ENCODE results near the gene RAB11FIP4. TPM values are rescaled to one million over a fixed set of nuclear protein-coding genes. Genes with fewer than 3 reads are reported as not detected.

The RAB11FIP4 gene
- total and polyA plus RNA-seq, 10 of the 15 experiments (the other 5 are each of a cell fraction or from before 2014, with no cell fraction given), result 1.4 to 27.0 (median 17.6) TPM

DNA sequence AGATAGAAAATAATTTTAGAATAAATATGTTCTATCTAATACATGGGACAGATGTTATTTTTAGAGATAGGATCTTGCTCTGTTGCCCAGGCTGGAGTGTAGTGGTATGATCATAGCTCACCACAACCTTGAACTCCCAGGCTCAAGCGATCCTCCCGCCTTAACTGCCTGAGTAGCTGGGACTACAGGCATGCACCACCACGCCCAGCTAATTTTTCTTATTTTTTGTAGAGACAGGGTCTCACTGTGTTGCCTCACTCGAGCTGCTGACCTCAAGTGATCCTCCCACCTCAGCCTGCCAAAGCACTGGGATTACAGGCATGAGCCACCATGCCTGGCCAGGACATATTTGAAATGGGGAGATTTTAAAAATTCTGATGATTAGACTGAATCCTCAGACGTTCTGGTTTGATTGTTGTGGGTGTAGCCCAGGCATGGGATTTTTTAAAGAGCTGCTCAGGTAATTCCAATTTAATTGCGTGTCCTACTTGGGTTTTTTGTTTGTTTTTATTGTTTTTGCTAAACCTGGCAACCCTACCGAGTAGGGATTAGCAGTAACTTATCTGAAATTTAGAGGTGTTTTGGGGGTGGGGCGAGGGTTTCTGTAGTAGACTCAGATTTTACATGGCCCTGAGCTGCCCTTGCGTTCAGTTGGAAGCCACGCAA, 142.9 kb downstream of the RAB11FIP4 start:
- in situ Hi-C loops (cut with MboI), result loop anchor here (10.0 kb wide), 1 partner anchor 310 kb away; no protein-coding TSS in a partner anchor
- POLR2A ChIA-PET, result interaction anchor here (0.6 to 2.4 kb wide), 10 partner anchors 10 to 367 kb away, joined by 3 to 13 read pairs (median 6); partner anchors contain the start of gene UTP6
- FAIRE-seq, result no peak

More for the DNA sequence above, 142.9 kb downstream of the RAB11FIP4 start:
- Histone ChIP-seq H3K27ac (ENCODE audit: control insufficient read depth, insufficient read depth) (no peak overlapping the region), H3K79me2 (ENCODE audit: control insufficient read depth, insufficient read depth, low read length) (no peaks in the 10 kb centered on the region), H4K20me1 (ENCODE audit: control insufficient read depth, insufficient read depth) (0 out of 2 replicates have a peak, but pooled peaks cover 2% of the 10 kb centered on the region), H3K9ac (ENCODE audit: control insufficient read depth, insufficient read depth, low read length) (no peak overlapping the region), H3K4me1 (ENCODE audit: control insufficient read depth, insufficient read depth, low read length) (peaks cover 35% of the 10 kb centered on the region), H3K27me3 (replicated peaks in 1 of 2; ENCODE audit: control insufficient read depth in 2 of 2, insufficient read depth in 2 of 2, low read length in 1 of 2) (no peaks in the 10 kb centered on the region), H3K9me3 (replicated peaks; ENCODE audit: control insufficient read depth, insufficient read depth, low read length) (no peaks in the 10 kb centered on the region), H3K4me3 (no peak overlapping the region), H2AFZ (ENCODE audit: control insufficient read depth, low read depth, low read length) (no peak overlapping the region), H3K4me2 (ENCODE audit: control insufficient read depth, insufficient read depth) (no peak overlapping the region), H3K36me3 (ENCODE audit: control insufficient read depth in 2 of 2, insufficient read depth in 2 of 2, low read length in 1 of 2) (peaks cover 0 to 6% of the 10 kb centered on the region in 2 experiments; a peak in 3 of 4 replicates)
- TF ChIP-seq, protein P1, sequence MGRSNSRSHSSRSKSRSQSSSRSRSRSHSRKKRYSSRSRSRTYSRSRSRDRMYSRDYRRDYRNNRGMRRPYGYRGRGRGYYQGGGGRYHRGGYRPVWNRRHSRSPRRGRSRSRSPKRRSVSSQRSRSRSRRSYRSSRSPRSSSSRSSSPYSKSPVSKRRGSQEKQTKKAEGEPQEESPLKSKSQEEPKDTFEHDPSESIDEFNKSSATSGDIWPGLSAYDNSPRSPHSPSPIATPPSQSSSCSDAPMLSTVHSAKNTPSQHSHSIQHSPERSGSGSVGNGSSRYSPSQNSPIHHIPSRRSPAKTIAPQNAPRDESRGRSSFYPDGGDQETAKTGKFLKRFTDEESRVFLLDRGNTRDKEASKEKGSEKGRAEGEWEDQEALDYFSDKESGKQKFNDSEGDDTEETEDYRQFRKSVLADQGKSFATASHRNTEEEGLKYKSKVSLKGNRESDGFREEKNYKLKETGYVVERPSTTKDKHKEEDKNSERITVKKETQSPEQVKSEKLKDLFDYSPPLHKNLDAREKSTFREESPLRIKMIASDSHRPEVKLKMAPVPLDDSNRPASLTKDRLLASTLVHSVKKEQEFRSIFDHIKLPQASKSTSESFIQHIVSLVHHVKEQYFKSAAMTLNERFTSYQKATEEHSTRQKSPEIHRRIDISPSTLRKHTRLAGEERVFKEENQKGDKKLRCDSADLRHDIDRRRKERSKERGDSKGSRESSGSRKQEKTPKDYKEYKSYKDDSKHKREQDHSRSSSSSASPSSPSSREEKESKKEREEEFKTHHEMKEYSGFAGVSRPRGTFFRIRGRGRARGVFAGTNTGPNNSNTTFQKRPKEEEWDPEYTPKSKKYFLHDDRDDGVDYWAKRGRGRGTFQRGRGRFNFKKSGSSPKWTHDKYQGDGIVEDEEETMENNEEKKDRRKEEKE (IDR thresholded peaks at IDR 0.05), result no peak
- TF ChIP-seq IKZF2 (IDR thresholded peaks at IDR 0.05), result no peak
- no peak for TF ChIP-seq CREM (IDR thresholded peaks at IDR 0.05; ENCODE audit: low read depth)
- TF ChIP-seq, protein P2, sequence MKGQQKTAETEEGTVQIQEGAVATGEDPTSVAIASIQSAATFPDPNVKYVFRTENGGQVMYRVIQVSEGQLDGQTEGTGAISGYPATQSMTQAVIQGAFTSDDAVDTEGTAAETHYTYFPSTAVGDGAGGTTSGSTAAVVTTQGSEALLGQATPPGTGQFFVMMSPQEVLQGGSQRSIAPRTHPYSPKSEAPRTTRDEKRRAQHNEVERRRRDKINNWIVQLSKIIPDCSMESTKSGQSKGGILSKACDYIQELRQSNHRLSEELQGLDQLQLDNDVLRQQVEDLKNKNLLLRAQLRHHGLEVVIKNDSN (IDR thresholded peaks at IDR 0.05; ENCODE audit: borderline replicate concordance, extremely low read length, insufficient read depth, low read depth, low read length), result no peak
- RAD21 ChIA-PET (ENCODE audit: unreplicated experiment), result interaction anchor here (0.6 to 5.4 kb wide), 20 partner anchors 9 to 803 kb away, joined by 3 to 65 read pairs (median 6); partner anchors contain the start of gene UTP6
- CTCF ChIA-PET, result interaction anchor here (0.8 to 4.9 kb wide), 26 partner anchors 8 to 371 kb away, joined by 3 to 85 read pairs (median 5); partner anchors contain the start of gene UTP6
- SMC1A ChIA-PET (ENCODE audit: uncharacterized antibody, unreplicated experiment), result interaction anchor here (0.6 to 5.8 kb wide), 26 partner anchors 9 to 553 kb away, joined by 3 to 78 read pairs (median 4); partner anchors contain the start of gene EVI2B
- no peak for DNase-seq (ENCODE audit: low read depth, low spot score)
- ATAC-seq, result no peak
- 80% methylated on average over 10 of the region's 10 CpGs for WGBS (ENCODE audit: insufficient coverage, insufficient replicate concordance, low lambda C conversion rate, missing lambda C conversion rate)
- intact Hi-C loops (cut with micrococcal nuclease; ENCODE audit: unreplicated experiment), result no loop called here
- no TSS peak for BruUV-seq (replicated peaks)
